Ectodermal cell (in vitro differentiated cells): ENCODE data around the gene ZC3H10. TPM values are rescaled to one million over a fixed set of nuclear protein-coding genes. Genes with fewer than 3 reads are reported as not detected.
"Not testable (repeated sequence)": the region's sequence is repeated elsewhere in the genome, so short reads cannot be mapped to it uniquely, and the experiment has no call there.

Experiments used
- H3K27ac ChIP-seq: 2 replicates; pipeline ENCODE4 v1.7.0; 2013; ENCODE audit warnings: mild to moderate bottlenecking, low read depth, low read length; ENCODE audit not compliant: insufficient read depth, poor library complexity, severe bottlenecking
- H3K27me3 ChIP-seq: 2 replicates; pipeline ENCODE4 v1.7.0; 2013; ENCODE audit warnings: mild to moderate bottlenecking, low read length; ENCODE audit not compliant: insufficient read depth, control insufficient read depth, poor library complexity, severe bottlenecking
- H3K36me3 ChIP-seq: one replicate; pipeline ENCODE4 v1.7.0; 2013; ENCODE audit warnings: low read length; ENCODE audit not compliant: control insufficient read depth, insufficient read depth
- H3K4me1 ChIP-seq: one replicate; pipeline ENCODE4 v1.7.0; 2013; ENCODE audit warnings: low read length; ENCODE audit not compliant: control insufficient read depth, insufficient read depth
- H3K4me3 ChIP-seq: 2 replicates; pipeline ENCODE4 v1.7.0; 2013; ENCODE audit warnings: low read depth, low read length, control low read depth; ENCODE audit not compliant: insufficient read depth
- H3K9me3 ChIP-seq: 2 replicates; pipeline ENCODE4 v1.7.0; 2013; ENCODE audit warnings: mild to moderate bottlenecking, low read length, moderate library complexity; ENCODE audit not compliant: control insufficient read depth
- WGBS, 2 experiments: methylation state at CpG; one replicate each; pipeline ENCODE4 v1.1.7; 2013; ENCODE audit warnings: missing lambda C conversion rate in 2 of 2; 5-methylcytosine and 5-hydroxymethylcytosine counted together
- polyA plus RNA-seq, 4 experiments: library from polyadenylated mRNA; stranded (reverse); fragments of 50-300 nt; gene quantifications; one replicate each; pipeline ENCODE4 v1.2.3, GENCODE V29; 2013

Gene ZC3H10
- polyA plus RNA-seq (2013, experiment 1 of 4), result 8.6 TPM
- 7.2 TPM for polyA plus RNA-seq (2013, experiment 2 of 4)
- 5.1 TPM for polyA plus RNA-seq (2013, experiment 3 of 4)
- polyA plus RNA-seq (2013, experiment 4 of 4), result 5.5 TPM

GRCh38 chr12:56117778-56118687, at the start of gene ZC3H10:
Gene ZC3H10, plus strand, starts transcription at chr12:56118266. Its CDS starts 2,297 bp downstream, at chr12:56120563.
- Histone ChIP-seq H3K4me1 (peaks cover 9% of the 10 kb centered on the region), H3K27ac (peak within 1 kb of the TSS; percentile 97), H3K4me3 (peak within 1 kb of the TSS; percentile 86), H3K36me3 (peaks cover 25% of the 10 kb centered on the region), H3K27me3 (no peaks in the 10 kb centered on the region), H3K9me3 (no peaks in the 10 kb centered on the region)
- WGBS, 2 experiments, result 1% methylated on average over 60 of the region's 61 CpGs

- Histone ChIP-seq H3K36me3 (no peaks in the 10 kb centered on the region), H3K27me3 (no peaks in the 10 kb centered on the region), H3K27ac (no peak overlapping the region), H3K9me3 (no peaks in the 10 kb centered on the region), H3K4me1 (no peaks in the 10 kb centered on the region), H3K4me3 (no peak overlapping the region)
- 88 to 92% methylated on average over 4 of the region's 4 CpGs for WGBS, 2 experiments
These were observed 46.4 kb upstream of the ZC3H10 start for GRCh38 chr12:56071648-56072047.

- H3K4me1 ChIP-seq, result no peaks in the 10 kb centered on the region
- no peaks in the 10 kb centered on the region for H3K9me3 ChIP-seq
- no peak overlapping the region for H3K27ac ChIP-seq
- H3K4me3 ChIP-seq, result no peak overlapping the region
- peaks cover 4% of the 10 kb centered on the region for H3K27me3 ChIP-seq
- WGBS, 2 experiments, result 91 to 95% methylated on average over 5 of the region's 5 CpGs
- H3K36me3 ChIP-seq, result no peaks in the 10 kb centered on the region
These were observed 43.7 kb upstream of the ZC3H10 start for GRCh38 chr12:56074396-56074795.

GRCh38 chr12:56077966-56078365, 40.1 kb upstream of the ZC3H10 start:
- peaks cover 25% of the 10 kb centered on the region for H3K27me3 ChIP-seq
- 91 to 93% methylated on average over 9 of the region's 9 CpGs for WGBS, 2 experiments
- H3K36me3 ChIP-seq, H3K4me1 ChIP-seq, H3K4me3 ChIP-seq, H3K9me3 ChIP-seq, H3K27ac ChIP-seq: not testable (repeated sequence)

GRCh38 chr12:56078427-56078826, 39.6 kb upstream of the ZC3H10 start:
- no peak overlapping the region for H3K4me3 ChIP-seq
- H3K4me1 ChIP-seq, result peaks cover 5% of the 10 kb centered on the region
- no peaks in the 10 kb centered on the region for H3K9me3 ChIP-seq
- peaks cover 25% of the 10 kb centered on the region for H3K27me3 ChIP-seq
- 100% methylated on average over 1 of the region's 1 CpG for WGBS, 2 experiments
- H3K27ac ChIP-seq, result no peak overlapping the region
- no peaks in the 10 kb centered on the region for H3K36me3 ChIP-seq

- Histone ChIP-seq H3K9me3 (no peaks in the 10 kb centered on the region), H3K27me3 (peaks cover 25% of the 10 kb centered on the region), H3K4me1 (peaks cover 5% of the 10 kb centered on the region), H3K4me3 (peak overlapping the region; percentile 44), H3K36me3 (no peaks in the 10 kb centered on the region), H3K27ac (peak overlapping the region; percentile 50)
- 2% methylated on average over 48 of the region's 50 CpGs for WGBS, 2 experiments
These were observed 38.9 kb upstream of the ZC3H10 start for GRCh38 chr12:56078931-56079722.

GRCh38 chr12:56079723-56080555, 38.1 kb upstream of the ZC3H10 start, which contains the start of gene ERBB3:
Gene ERBB3, plus strand, starts transcription at chr12:56080165. Its CDS starts 136 bp downstream, at chr12:56080301.
- Histone ChIP-seq H3K36me3 (no peaks in the 10 kb centered on the region), H3K4me3 (peak within 1 kb of the TSS; percentile 44), H3K9me3 (no peaks in the 10 kb centered on the region), H3K27me3 (peaks cover 25% of the 10 kb centered on the region), H3K4me1 (peaks cover 5% of the 10 kb centered on the region), H3K27ac (peak within 1 kb of the TSS; percentile 50)
- 0% methylated on average over 58 to 59 of the region's 59 CpGs for WGBS, 2 experiments

- Histone ChIP-seq H3K4me1 (peaks cover 5% of the 10 kb centered on the region), H3K36me3 (no peaks in the 10 kb centered on the region), H3K27me3 (peaks cover 25% of the 10 kb centered on the region), H3K9me3 (no peaks in the 10 kb centered on the region), H3K27ac (no peak overlapping the region), H3K4me3 (peak overlapping the region; percentile 44)
- WGBS, 2 experiments, result 4 to 6% methylated on average over 19 to 20 of the region's 20 CpGs
These were observed 37.4 kb upstream of the ZC3H10 start for GRCh38 chr12:56080556-56081138.
